Measurements from ENCODE around the gene TIAM1.

GRCh38 chr21:31354604-31355443, 10.8 kb upstream of the TIAM1 start:
- TF ChIP-seq CTCF (IDR thresholded peaks at IDR 0.05; ENCODE audit: insufficient read depth, low read depth, low read length): no peak
- TF ChIP-seq EZH2 (IDR thresholded peaks at IDR 0.05; ENCODE audit: insufficient read depth, low read length): no peak
